Measurements from ENCODE around the gene IFT22. TPM values are rescaled to one million over a fixed set of nuclear protein-coding genes. Genes with fewer than 3 reads are reported as not detected.
"Not testable (repeated sequence)": the region's sequence is repeated elsewhere in the genome, so short reads cannot be mapped to it uniquely, and the experiment has no call there.

Gene IFT22
- 98.7 and 112 TPM in 2 replicates for total RNA-seq (2014; rRNA removed; shearing (Covaris generic))

DNA sequence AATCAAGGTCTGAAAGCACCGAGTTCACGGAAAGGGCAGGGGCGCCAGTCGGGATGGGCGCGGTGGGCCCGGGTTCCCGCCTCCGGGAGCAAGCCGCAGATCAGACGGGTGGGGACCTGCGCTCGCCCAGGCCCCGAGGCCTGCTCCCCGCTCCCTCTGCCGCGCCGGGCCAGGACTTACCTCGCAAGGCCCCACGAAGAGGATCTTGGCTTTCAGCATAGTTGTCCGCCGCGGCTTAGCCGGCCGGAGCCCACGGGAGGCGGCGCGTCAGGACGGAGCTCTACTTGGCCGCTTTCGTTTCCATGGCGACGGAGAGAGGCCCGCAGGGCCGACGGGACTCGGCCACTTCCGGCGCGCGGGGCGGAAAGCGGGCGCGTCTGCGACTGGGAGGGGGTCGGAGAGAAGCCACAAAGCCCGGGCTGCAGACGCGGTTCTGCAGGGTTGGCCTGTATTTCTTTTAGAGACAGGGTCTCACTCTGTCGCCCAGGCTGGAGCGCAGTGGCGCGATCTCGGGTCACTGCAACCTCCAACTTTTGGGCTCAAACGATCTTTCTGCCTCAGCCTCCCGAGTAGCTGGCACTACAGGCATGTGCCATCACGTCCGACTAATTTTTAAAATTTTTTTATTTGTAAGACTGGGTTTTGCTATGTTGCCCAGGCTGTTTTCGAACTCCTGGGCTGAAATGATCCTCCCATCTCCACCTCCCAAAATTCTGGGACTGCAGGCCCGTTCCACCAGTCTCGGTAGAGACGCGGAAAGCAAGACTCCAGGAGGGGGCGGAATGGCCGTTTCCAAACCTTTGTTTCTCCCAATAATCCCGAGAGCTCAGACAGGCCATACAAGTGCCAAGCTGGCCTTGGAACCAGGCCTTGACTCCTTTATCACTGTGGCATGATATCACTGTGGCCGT, at the start of gene IFT22:
IFT22 (minus strand) TSS at position 322 of the 911 bp plus-strand sequence; CDS start at position 219, 103 bp downstream.
- DNase-seq (ENCODE audit: low read depth) = peak; percentile 98

DNA sequence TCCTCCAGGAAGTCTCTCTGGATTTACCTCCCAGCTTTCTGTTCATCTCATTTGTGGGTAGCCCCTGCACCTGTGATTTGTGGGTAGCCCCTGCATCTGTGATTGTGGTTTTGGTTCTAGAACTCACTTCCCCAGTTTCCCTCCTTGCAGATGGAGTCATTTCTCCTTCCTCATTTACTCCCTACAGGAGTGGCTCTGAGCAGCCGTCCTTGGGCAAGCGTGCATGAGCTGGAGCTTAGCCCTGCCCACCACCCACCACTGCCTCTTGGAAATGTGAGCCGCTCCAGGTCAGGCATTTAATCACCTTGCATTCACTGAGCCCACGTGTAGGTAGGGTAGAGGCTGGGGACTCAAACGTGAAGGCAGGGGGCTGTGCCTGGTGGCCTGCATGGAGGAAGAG, 49.2 kb upstream of the IFT22 start:
- DNase-seq (ENCODE audit: low read depth) = no peak

DNA sequence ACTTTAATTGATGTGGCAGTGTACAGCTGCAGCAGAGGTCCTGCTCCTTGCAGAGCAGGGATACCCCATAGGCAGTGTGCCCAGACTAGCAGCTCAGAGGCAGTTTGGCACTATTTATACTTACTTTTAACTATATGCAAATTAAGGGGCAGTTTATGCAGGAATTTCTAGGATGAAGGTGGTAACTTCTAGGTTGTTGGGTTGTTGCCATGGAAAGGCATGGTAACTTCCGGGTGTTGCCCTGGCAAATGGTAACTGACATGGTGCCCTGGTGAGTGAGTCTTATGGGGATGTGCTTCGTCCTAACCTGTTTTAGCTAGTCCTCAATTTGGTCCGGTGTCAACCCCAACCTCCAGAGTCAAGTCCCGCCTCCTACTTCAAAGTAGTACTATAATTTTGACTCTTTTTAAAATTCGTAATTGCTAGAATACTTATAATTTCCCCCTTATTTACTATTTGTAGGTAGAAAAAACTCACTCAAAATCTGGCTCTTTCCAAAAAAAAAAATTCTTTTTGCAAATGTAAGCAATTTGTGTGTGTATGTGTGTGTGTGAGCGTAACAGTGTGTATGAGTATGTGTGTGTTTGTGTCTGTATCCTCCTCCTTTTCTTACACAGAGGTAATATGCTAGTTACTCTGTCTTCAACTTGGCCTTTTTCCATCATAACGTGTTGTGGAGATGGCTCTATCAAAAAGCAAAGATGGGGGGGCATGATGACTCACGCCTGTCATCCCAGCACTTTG, 47.0 kb upstream of the IFT22 start:
- DNase-seq (ENCODE audit: low read depth) = no peak

DNA sequence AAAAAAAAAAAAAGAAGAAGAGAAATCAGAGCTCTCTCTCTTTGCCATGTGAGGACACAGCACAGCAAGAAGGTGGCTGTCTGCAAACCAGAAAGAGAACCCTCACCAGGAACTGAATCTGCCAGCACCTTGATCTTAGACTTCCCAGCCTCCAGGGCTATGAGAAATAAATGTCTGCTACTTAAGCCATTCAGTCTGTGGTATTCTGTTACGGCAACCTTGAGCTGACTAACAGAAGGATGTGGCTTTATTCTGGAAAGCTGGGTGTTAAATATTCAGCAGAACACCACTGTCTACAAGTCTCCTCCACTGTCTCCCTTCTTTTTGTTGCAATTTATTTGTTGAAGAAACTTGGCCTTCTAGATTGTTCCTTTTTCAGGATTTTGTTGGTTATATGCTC, 46.1 kb upstream of the IFT22 start:
- DNase-seq (ENCODE audit: low read depth) = no peak

DNA sequence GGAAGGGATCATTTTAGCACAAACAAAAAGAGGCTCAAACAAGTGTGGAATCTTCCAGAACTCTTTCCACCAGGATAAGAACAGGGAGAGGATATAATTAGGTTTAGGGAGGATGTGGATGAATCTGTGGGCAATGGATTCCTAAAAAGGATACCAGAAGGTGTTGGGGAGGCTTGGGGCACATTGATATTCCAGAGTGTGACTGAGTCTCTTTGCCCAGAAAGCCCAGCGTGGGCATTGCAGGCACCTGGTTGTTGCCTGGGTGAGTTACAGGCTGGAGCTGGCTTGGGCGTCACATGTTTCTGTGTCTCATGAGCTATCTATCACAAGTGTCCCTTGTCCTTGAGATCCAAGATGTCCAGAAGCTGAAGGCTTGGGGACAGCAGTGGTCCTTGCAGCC, 44.3 kb upstream of the IFT22 start:
- no peak for DNase-seq (ENCODE audit: low read depth)

DNA sequence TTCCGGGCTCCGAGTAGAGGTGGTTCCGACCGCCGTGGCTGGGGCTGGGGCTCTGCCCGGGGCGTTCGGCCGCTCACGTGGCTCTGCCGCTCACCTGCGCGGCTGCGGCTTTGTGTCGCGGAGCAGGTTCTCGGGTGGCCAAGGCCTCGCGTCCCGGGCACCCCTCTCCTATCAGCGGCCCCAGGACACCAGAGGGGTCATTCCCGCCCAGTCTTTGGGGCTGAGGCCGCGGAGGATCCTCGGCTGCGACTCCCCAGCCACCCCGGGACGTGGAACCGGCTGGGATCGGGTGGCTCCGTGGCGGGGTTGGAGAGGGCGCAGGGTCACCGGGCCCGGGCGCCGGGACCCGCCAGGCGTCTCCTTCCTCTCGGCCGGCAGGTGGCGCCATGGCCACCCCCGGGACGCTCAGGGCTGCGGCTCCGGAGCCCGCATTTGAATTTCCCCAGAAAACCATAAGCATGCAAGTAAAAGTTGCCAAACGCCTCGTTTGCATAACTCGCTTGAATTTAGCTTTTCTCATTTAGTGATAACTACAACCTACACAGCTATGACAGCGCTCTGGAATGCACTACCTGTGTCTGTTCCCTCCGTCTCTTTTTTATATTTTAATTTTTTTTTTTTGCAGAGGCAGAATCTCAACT, 42.2 kb upstream of the IFT22 start:
- peak; percentile 83 for DNase-seq (ENCODE audit: low read depth)

DNA sequence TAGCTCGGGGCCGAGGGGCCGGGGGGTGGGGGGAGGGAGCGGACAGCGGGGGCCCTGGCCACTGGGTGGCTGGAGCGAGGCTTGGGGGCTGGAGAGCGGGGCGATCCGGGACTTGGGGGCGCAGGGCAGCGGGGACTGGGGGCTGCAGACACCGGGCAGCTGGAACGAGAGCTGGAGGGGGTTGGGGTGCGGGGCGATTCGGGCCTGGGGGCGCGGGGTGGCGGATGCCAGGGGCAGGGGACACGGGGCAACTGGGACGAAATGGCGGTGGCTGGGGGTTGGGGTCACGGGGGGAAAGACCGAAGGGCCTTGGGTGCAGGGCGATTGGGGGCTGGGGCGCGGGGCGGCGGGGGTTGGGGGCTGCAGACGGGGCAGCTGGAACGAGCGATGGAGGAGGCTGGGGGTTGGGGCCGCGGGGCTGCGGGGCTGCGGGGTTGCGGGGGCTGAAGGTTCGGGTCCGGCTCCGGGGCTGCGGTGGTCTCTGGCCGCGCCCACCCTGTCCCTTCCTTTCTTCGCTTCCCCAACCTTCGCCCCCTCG, 41.7 kb upstream of the IFT22 start:
- no peak for DNase-seq (ENCODE audit: low read depth)

DNA sequence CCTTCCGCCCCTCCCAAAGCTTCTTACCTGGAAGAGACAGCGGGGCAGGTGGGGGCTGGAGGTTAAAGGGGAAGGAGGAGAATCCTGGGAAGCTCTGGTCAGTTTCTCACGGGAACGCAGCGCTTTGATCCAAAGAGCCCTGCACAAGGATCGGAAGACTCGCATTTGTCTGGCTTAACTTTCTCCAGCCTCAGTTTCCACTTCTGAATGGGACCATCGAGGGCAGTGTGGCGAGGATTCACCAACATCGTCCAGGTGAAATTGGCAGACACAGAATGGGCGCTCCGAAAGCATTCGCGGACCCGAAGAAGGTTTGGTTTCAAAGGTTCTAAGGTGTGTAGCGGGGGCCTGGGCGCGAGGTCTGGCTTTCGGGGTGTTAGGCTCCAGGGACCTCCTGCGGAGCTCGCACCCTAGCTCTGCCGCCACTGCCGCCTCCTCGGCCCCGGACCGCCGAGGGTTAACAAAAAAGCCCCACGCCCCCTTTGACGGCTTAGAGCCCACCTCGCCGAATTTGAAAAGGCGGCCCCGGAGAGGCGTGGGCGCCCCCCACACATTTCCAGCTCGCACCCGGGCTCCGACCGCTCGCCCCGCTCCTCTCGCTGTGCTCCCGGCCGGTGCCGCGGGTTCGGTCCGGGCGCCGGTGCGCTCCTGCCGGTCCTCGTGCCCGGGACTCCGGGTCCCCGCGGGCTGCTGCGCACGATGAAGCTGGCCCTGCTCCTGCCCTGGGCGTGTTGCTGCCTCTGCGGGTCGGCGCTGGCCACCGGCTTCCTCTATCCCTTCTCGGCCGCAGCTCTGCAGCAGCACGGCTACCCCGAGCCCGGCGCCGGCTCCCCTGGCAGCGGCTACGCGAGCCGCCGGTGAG, 41.0 kb upstream of the IFT22 start, which contains the start of gene COL26A1:
COL26A1 (plus strand) TSS at position 542 of the 862 bp plus-strand sequence; CDS start at position 700, 158 bp downstream.
- DNase-seq (ENCODE audit: low read depth) = peak; percentile 76

DNA sequence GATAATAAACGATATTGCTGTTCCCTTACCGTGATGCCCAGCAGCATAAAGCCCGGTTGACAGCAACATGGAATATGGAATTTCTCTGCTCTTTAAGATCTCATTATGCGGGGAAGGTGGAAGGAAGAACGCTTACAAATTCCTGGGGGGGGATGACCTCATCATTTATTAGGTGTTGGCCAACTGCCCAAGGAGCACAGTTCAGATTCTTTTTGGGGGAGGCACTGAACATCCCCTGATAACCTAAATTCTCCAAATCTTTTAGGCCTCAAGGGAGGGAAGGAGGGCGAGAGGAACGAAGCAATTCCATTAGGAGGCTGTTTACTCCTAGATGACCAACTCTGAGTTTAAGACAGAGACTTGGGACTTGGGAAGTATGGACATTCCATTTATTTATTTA, 35.8 kb upstream of the IFT22 start:
- no peak for DNase-seq (ENCODE audit: low read depth)

DNA sequence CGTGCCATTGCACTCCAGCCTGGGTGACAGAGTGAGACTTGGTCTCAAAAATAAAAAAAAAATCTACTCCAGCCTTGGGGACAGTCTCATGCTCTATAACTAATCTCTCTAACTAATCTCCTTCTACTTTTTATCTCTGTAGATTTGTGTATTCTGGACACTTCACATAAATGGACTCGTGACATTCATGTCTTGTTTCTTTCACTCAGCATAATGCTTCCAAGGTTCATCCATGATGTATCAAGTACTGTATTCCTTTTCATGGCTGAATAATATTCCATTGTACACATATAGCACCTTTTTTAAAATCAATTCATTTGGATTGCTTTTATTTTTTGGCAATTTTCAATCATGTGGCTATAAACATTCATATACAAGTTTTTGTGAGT, 31.3 kb upstream of the IFT22 start:
- DNase-seq (ENCODE audit: low read depth) = no peak

DNA sequence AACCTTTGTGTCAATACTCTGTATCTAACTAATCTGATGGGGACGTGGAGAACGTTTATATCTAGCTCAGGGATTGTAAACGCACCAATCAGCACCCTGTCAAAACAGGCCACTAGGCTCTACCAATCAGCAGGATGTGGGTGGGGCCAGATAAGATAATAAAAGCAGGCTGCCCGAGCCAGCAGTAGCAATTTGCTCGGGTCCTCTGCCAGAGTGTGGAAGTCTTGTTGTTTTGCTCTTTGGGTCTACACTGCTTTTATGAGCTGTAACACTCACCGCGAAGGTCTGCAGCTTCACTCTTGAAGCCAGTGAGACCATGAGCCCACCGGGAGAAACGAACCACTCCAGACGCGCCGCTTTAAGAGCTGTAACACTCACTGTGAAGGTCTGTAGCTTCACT, 27.7 kb upstream of the IFT22 start:
- not testable (repeated sequence) for DNase-seq (ENCODE audit: low read depth)

DNA sequence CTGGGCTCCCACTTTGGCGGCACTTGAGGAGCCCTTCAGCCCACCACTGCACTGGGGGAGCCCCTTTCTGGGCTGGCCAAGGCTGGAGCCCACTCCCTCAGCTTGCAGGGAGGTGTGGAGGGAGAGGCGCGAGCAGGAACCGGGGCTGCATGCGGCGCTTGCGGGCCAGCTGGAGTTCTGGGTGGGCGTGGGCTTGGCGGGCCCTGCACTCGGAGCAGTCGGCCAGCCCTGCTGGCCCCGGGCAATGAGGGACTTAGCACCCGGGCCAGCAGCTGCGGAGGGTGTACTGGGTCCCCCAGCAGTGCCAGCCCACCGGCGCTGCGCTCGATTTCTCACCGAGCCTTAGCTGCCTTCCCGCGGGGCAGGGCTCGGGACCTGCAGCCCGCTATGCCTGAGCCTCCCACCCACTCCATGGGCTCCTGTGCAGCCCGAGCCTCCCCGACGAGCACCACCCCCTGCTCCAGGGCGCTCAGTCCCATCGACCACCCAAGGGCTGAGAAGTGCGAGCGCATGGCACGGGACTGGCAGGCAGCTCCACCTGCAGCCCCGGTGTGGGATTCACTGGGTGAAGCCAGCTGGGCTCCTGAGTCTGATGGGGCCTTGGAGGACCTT, 26.9 kb upstream of the IFT22 start:
- DNase-seq (ENCODE audit: low read depth) = not testable (repeated sequence)

DNA sequence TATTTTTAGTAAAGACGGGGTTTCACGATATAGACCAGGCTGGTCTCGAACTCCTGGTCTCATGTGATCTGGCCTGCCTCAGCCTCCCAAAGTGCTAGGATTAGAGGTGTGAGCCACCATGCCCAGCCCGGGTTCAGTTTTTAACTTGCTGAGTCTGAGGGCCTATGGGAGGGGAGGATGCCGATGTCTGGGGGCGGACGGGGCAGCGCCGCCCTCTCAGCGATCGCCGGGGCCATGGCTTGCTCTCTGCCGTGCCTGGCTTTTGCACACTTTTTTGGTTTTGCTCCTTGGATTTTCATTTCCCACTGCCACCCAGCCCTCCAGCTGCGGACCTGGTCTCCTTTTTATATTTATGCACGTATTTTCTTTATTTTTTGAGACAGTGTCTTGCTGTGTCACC, 25.9 kb upstream of the IFT22 start:
- DNase-seq (ENCODE audit: low read depth) = no peak

DNA sequence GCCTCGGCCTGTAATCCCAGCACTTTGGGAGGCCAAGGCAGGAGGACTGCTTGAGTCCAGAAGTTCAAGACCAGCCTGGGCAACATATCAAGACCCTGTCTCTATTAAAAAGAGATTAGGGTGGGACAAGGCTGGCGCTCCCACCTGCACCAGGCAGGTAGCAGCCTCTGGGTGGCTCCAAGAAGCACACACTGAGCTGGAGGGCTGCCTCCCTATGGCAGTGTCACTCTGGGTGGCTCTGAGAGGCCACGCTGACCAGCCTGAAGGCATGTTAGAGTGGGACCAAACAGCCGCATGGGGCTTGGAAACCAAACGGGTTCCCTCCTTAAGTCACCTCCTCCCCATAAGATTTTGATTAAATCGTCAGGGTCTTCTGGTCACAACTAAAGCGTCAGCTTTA, 21.3 kb upstream of the IFT22 start:
- no peak for DNase-seq (ENCODE audit: low read depth)

DNA sequence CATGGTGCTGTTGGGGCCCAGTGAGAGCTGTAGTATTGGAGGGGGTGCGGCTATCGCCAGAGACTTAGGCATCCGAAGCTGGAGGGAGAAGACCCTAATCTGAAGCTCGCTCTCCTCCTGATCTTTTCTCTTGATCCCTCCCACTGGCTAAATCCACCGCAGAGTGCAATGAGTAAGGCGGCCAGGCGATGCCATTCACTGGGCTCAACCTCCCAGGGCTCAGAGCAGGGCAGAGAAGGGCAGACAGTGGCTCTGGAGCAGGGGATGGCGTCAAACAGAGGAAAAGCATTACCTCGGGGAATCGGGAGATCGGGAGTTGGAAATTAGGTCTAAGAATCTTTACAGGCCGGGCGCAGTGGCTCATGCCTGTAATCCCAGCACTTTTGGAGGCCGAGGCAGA, 18.8 kb upstream of the IFT22 start:
- peak; percentile 34 for DNase-seq (ENCODE audit: low read depth)

DNA sequence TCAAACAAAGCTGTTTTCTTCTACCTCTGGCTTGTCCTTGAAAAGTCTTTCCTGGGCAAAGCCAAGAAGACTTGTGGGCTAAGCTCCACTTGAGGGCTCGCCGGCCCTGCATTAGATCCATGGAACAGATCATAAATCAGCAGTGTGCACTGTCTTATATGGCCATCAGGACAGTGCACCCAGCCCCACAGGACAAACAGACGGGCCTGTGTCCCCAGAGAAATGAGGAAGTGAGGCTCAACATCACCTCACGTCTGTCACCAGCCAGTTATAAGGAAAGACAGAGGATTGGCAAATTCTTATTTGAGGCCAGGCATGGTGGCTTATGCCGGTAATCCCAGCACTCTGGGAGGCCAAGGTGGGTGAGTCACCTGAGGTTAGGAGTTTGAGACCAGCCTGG, 12.3 kb upstream of the IFT22 start:
- peak; percentile 41 for DNase-seq (ENCODE audit: low read depth)

DNA sequence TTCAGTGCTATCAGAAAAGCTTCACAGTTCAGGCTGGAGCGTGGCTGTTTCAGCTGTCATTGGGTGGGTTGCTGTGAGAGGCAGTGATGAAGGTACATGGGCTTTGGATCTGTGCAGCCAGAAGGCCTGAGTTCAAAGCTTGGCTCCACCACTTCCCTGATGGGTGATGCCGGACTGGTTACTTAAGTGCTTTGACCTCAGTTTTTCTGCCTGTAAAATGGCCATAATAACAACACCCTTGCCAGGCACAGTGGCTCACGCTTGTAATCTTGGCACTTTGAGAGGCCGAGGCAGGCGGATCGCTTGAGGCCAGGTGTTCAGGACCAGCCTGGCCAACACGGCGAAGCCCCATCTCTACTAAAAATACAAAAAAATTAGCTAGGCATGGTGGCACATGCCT, 10.4 kb upstream of the IFT22 start:
- DNase-seq (ENCODE audit: low read depth) = no peak

DNA sequence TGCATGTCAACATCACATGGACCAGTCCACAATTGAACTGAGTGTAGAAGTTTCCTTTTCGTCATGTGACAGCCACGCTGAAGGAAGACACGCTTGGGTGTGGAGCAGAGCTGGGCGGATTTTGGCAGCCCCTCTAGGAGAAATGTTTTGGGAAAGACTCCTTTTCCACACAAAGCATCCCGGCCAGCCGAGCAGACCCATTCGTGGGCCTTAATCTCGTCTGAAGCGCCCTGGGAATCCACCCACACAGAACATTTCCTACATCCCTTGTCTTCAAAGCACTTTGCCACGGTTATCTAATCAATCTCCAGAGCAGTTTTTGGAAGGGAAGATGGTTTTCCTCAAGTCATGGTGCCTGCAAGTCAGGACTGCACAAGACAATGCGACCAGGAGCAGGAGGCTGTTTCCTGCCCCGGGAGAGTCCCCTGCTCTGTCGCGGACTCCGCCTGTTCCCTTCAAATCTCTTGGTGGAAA, 8.4 kb upstream of the IFT22 start:
- no peak for DNase-seq (ENCODE audit: low read depth)

DNA sequence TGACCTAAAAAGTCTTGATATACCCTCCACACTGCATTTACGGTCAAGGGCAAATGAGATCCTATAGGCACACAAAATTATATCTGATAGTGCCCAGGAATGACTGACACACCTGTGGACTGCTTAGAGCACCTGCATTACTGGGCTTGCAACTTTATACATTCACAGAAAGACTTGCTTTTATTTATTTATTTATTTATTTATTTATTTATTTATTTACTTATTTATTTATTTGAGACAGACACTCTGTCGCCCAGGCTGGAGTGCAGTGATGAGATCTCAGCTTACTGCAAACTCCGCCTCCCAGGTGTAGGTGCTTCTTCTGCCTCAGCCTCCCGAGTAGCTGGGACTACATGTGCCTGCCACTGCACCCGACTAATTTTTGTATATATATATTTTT, 6.5 kb upstream of the IFT22 start:
- no peak for DNase-seq (ENCODE audit: low read depth)

DNA sequence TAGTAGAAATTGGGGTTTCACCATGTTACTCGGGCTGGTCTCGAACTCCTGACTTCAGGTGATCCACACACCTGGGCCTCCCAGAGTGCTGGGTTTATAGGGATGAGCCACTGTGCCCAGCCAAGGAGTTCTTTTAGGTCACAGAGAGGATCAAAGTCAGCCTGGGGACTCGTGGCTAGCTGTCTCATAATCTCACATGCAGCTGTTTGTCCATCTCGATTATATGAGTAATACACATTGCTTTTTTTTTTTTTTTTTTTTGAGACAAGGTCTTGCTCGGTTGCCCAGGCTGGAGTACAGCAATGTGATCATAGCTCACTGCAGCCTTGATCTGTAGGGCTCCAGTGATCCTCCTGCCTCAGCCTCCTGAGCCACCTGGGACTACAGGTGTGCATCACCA, 2.2 kb downstream of the IFT22 start:
- DNase-seq (ENCODE audit: low read depth) = no peak

DNA sequence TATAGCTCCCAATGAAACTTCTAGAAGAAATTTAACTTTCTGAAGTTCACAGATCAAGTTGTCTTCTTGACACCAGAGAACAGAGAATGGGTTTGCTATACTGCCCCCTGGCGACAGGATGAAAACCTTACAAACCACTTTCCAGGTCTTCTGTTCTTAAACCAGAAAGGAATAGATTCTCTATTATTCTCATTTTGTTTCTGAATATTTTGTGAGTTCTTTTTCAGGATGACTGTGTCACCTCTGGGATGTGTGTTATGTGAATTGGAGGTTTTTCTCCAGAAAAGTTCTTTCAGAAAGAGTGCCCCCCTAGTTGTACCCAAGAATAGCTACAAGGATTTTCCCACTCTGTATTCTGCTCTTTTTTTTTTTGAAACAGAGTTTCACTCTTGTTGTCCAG, 6.3 kb downstream of the IFT22 start:
- peak; percentile 61 for DNase-seq (ENCODE audit: low read depth)

Data from Daoy (cell line).